ENCODE data around the gene PRM1. TPM values are rescaled to one million over a fixed set of nuclear protein-coding genes. Genes with fewer than 3 reads are reported as not detected.
"Not testable (repeated sequence)": the region's sequence is repeated elsewhere in the genome, so short reads cannot be mapped to it uniquely, and the experiment has no call there.

PRM1 gene
- polyA plus RNA-seq, 5 donors = not detected

- DNase-seq = no peak
Measured at GRCh38 chr16:11314309-11314894, 33.3 kb upstream of the PRM1 start.

GRCh38 chr16:11313493-11314308, 32.6 kb upstream of the PRM1 start:
- no peak for DNase-seq

DNA sequence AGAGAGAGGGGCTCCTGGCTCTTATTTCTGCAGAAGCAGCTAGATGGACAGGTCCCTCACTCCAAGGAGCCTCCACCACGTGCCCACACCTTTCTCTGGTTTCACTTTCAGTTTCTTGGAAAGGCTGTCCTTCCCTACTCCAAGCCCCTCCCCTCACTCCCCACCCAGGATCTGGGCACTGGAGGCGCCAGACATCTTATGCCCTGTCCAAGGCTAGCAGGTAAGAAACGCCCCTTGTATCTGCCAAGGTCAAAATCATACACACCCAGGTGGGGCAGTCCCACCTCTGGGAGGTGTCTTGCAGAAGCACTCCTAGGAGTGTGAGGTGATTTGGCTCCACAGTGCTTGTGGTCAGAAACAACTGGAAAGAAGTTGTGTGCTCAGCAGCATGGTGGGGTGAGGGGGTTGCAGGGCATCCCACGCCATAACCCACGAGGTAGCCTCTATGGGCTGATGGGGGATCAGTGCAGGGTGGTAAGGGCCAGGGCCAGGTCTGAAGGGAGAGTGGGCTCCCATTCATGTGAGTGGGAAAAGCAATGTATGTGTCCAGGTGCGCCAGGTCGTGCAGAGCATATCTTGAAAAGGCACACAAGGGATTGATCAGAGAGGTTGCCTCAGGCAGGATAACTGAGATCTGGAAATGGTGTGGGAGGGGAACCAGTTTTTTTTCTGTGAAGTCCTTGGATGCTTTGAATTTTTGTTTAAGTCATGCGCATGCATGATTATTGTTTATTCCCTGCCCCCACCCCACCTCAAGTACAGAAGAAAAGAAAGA, 31.8 kb upstream of the PRM1 start:
- no peak for DNase-seq

DNA sequence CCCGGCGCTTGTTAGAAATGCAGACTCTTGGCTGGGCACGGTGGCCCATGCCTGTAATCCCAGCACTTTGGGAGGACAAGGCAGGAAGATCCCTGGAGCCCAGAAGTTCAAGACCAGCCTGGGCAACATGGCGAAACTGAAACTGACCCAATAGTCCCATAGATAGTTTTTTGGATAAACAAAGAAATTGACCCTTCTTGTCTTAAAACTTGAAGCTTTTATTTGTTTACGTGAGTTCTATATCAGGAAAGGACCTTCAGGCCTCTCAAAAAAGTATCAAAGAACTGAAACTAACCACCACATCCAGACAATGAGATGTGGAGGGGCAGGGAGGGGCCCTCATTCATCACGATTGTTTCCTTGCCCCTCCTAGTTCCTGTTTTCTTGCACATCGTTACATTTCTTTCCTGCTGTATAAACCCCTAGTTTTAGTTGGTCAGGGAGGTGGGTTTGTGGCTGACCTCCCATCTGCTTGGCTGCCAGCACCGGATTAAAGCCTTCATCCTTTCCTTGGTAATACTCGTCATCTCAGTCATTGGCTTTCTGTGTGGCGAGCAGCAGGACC, 29.9 kb upstream of the PRM1 start:
- DNase-seq = no peak

DNA sequence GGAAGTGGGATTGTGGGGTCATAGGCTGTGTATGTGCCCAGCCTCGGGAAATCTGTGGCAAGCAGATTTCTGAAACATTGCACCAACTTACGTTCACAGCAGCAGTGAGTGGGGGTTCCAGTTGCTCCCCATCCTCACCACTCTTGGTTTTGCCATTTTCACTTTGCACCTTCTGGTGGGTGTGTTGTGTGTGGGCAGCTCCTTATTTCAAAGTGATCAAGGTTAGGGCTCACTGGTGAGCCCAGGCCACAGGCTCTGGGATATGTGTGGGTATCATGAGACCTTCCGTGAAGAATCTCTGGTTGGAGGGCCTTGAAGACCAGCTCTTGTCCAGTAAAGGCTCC, 29.5 kb upstream of the PRM1 start:
- DNase-seq = no peak

GRCh38 chr16:11309895-11310633, 28.9 kb upstream of the PRM1 start:
- DNase-seq = no peak

- DNase-seq = no peak
Measured at GRCh38 chr16:11308493-11309283, 27.6 kb upstream of the PRM1 start.

DNA sequence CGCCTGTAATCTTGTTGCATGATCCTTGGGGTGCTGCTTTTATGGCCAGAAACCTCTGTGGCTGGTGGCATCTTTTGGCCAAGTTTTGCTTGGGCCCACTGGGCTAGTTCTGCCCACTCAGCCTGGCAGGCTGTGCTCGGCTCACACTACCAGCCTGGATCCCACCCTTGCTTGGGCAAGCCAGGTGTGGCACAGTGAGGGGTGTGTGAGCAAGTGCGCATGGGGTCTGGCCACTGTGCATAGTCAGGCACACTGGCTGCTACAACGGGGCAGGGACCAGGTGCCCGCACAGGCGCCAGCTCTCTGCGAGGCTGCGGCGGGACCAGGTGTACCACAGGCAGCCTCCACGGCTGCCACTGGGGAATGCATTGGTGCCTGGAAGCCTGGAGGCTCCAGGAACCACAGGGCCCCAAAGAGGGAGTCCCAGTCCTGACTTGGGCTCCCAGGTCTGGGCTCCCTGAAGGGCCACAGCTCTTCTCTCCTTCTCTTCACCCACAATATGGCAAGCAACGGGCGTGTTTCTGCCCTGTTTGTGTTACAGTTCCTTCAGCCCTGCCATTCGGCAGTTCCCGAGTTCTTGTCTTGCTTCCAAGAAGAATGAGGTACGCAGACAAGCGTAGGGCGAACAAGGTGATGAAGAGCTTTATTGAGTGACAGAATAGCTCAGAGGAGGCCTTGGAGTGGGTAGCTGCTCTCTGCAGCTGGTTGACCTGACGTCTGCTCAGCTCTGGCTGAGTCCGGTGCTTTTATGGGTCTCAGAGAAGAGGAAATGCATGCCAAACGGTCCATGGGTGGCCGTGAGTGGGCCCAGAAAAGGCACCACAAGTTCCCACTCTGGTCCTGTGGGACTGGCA, 26.7 kb upstream of the PRM1 start:
- no peak for DNase-seq

- DNase-seq = peak in 1 of 2 donors; percentile 49
Measured at GRCh38 chr16:11306997-11307638, 26.0 kb upstream of the PRM1 start.

- DNase-seq = no peak
Measured at GRCh38 chr16:11306381-11306780, 25.3 kb upstream of the PRM1 start.

GRCh38 chr16:11303405-11304138, 22.4 kb upstream of the PRM1 start:
- peak in 1 of 2 donors; percentile 70 for DNase-seq

DNA sequence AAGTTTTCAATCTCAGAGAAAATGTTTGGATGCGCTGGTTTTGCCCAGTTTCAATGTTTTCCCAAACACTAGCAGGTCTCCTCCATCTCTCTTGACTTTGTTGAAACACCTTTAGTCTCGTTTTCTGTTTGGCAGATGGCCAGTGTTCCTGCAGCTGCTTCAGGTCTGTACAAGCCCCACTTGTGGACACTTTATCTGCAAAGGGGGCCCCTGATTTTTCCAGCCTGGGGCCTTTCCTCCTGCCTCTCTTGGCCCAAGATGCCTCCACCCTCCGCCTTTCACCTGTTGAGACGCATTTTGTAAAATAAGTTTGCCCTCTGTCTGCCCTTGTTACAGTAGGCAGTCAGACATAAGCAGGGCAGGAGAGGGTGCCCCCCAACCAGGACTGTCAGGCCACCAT, 21.8 kb upstream of the PRM1 start:
- DNase-seq = peak in 1 of 2 donors; percentile 61

GRCh38 chr16:11301645-11302501, 20.7 kb upstream of the PRM1 start:
- DNase-seq = no peak

GRCh38 chr16:11300560-11300892, 19.4 kb upstream of the PRM1 start:
- no peak for DNase-seq

GRCh38 chr16:11299865-11300559, 18.9 kb upstream of the PRM1 start:
- DNase-seq = no peak

- not testable (repeated sequence) for DNase-seq
Measured at GRCh38 chr16:11298950-11299547, 17.9 kb upstream of the PRM1 start.
